Immature natural killer cell (primary cell): Measurements from ENCODE around the gene PDE4D. TPM values are rescaled to one million over a fixed set of nuclear protein-coding genes. Genes with fewer than 3 reads are reported as not detected.
A peak's percentile ranks its signal among the peaks of the same experiment; 100 is the strongest.

Source experiments
- DNase-seq, 3 donors: peaks; one replicate each; pipeline ENCODE4 v3.0.0; 2022; ENCODE audit warnings: mixed read lengths in 1 of 3
- H3K27ac Mint-ChIP-seq, 6 donors: one replicate each; pipeline ENCODE4 v1.8.0; 2020; ENCODE audit warnings: mixed read lengths in 6 of 6, mild to moderate bottlenecking in 5 of 6, inconsistent platforms in 4 of 6, moderate library complexity in 3 of 6
- H3K27me3 Mint-ChIP-seq, 3 donors: one replicate each; pipeline ENCODE4 v1.8.0; 2020 to 2021; ENCODE audit warnings: low read depth in 3 of 3, mild to moderate bottlenecking in 3 of 3, mixed read lengths in 3 of 3, moderate library complexity in 3 of 3, inconsistent platforms in 1 of 3
- H3K36me3 Mint-ChIP-seq, 3 donors: one replicate each; pipeline ENCODE4 v1.8.0; 2020; ENCODE audit warnings: mixed read lengths in 3 of 3, inconsistent platforms in 2 of 3, mild to moderate bottlenecking in 2 of 3
- H3K4me1 Mint-ChIP-seq, 2 donors: one replicate each; pipeline ENCODE4 v1.8.0; 2020; ENCODE audit warnings: inconsistent platforms in 2 of 2, mild to moderate bottlenecking in 2 of 2, mixed read lengths in 2 of 2, moderate library complexity in 1 of 2
- H3K4me3 Mint-ChIP-seq, 5 donors: one replicate each; pipeline ENCODE4 v1.8.0; 2020; ENCODE audit warnings: mild to moderate bottlenecking in 5 of 5, mixed read lengths in 5 of 5, inconsistent platforms in 3 of 5, moderate library complexity in 3 of 5
- H3K9me3 Mint-ChIP-seq, 6 donors: one replicate each; pipeline ENCODE4 v1.8.0; 2020; ENCODE audit warnings: mild to moderate bottlenecking in 6 of 6, mixed read lengths in 6 of 6, inconsistent platforms in 4 of 6, moderate library complexity in 3 of 6
- polyA plus RNA-seq, 3 donors: library from polyadenylated mRNA; unstranded; fragments of 300-500 nt; fragmentation: Illumina TruSeq; gene quantifications; one replicate each; pipeline ENCODE4 v1.2.3, GENCODE V29; 2021

Gene PDE4D
- polyA plus RNA-seq, 3 donors from 2014 or later: 10.7 to 15.4 (median 12.6) TPM

DNA sequence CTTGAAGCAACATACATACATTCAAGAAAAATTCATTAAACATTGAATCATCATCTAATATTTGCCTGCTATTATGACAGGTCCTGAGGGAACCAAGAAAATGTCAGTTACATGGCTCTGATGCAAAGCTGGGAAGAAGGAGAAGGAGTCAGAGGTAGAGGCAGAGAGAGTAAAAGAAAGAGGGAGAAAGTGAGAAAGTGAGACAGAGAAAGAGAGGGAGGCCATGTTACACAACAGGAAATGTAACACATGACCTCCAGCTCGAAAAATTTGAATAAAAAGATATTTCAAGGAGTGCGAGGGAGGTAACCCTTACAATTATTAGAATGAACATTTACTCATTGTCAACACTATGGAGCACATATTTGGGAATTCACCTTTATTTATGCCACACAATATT lies 189.7 kb downstream of the PDE4D start:
- H3K36me3 Mint-ChIP-seq: no peaks in the 10 kb centered on the region
- no peak overlapping the region for H3K27ac Mint-ChIP-seq
- H3K4me1 Mint-ChIP-seq: no peaks in the 10 kb centered on the region
- H3K4me3 Mint-ChIP-seq: no peak overlapping the region
- no peaks in the 10 kb centered on the region for H3K9me3 Mint-ChIP-seq
- peaks cover 0 to 2% (median 0%) of the 10 kb centered on the region in 3 donors for H3K27me3 Mint-ChIP-seq
- no peak for DNase-seq

DNA sequence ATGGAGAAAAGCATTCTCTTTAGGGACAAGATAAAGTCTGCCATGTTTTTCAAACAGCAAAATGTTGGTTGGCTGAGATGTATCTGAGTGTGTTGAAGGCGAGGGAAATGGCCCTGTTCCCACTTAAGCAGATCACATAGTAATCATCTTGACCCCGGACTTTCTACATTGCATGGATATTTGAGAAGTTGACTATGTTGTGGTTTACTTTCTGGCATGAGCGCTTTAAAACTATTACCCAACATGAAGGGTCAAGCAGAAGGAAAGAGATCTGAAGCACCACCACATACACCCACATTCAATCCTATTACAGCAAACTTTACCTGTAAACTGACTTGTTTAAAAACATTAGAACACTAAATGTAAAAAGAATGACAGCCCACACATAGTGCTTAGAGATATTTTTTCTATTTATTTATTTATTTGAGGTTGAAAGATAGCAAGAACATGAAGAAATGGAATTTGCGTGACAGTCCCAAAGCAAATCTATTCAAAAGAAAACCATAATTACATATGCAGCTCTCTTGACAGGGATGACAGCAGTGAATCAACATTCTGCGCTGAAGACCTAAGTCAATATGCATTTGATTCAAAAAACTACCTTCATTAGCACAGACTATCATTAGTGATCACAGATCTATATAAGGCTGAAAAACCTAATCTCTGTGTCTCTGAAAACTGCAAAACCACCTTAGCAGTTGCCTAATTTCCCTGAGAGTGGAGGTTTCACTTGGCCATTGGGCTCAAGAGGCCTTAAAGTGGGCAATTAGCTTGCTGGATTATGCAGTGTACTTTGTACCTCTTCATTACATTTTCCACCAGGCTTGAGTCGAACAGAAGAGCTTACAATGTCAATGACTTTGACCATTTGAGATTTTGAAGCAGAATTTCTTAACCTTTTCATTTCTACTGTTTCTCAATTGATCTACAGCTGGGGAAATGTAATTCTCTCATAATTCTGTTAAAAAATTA lies 195.0 kb downstream of the PDE4D start:
- Mint-ChIP-seq H3K4me1 (no peaks in the 10 kb centered on the region), H3K4me3 (no peak overlapping the region), H3K27ac (no peak overlapping the region), H3K9me3 (no peaks in the 10 kb centered on the region), H3K36me3 (no peaks in the 10 kb centered on the region), H3K27me3 (peaks cover 2 to 10% (median 4%) of the 10 kb centered on the region in 3 donors)
- DNase-seq: no peak

DNA sequence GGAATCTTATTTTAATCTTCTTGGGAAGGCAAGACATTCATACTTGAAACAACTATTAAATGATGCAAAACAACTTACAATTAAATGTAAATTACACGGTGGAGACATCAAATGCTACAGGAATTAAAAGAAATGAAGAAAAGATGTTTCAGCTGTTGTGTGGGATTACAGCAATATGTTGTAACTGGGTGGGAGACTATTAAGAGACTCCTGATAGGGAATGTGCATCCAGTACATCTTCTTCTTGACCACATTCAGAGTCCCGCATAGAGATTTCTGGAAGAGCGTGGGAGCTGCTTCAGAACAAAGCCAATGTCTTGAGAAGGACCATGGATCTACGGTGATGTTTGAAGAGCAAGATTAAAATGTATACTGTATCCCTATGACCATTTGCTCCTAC lies 199.1 kb downstream of the PDE4D start:
- no peak for DNase-seq
- H3K4me1 Mint-ChIP-seq: no peaks in the 10 kb centered on the region
- peaks cover 4 to 14% (median 5%) of the 10 kb centered on the region in 3 donors for H3K27me3 Mint-ChIP-seq
- H3K27ac Mint-ChIP-seq: no peak overlapping the region
- H3K9me3 Mint-ChIP-seq: peaks cover 0 to 2% (median 0%) of the 10 kb centered on the region in 6 donors
- no peak overlapping the region for H3K4me3 Mint-ChIP-seq
- H3K36me3 Mint-ChIP-seq: no peaks in the 10 kb centered on the region

DNA sequence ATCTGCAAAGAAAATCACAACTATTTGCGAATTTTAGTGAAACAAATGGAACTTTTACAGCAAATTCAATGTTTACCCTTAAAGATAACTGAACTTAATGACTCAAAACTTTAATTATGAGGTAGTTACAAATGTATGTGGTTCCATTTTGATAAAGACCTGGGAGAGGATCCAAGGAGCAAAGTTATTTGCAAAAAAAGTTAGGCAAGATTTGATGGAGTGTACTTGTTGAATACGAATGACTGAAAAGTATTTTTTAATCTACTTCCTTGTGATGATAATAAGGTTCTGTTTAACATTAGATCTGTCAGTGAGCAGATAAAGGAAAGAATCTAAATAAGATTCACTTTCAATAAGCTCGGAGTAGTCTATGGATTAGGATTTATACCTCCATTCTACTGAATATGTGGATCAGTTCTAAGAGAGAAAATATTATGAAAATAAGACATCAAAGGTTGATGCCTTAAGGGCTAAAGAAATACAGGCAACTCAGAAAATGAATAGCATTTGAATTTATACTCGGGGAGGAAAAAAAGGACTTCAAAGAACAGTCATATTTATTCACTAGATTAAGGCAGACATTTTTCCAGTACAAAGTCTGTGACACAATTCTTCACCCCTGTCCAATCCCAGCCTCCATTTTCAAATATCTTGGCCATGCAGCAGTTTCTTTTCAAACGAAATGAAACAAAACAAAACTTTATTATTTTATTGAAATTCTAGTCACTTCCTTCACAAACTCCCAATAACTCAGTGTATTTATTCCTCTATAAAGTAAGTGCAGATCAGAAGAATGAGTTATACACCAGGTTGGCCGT lies 199.8 kb downstream of the PDE4D start:
- no peaks in the 10 kb centered on the region for H3K4me1 Mint-ChIP-seq
- no peak for DNase-seq
- H3K27ac Mint-ChIP-seq: no peak overlapping the region
- no peak overlapping the region for H3K4me3 Mint-ChIP-seq
- H3K9me3 Mint-ChIP-seq: peaks cover 0 to 2% (median 0%) of the 10 kb centered on the region in 6 donors
- H3K27me3 Mint-ChIP-seq: peaks cover 4 to 14% (median 5%) of the 10 kb centered on the region in 3 donors
- H3K36me3 Mint-ChIP-seq: no peaks in the 10 kb centered on the region

DNA sequence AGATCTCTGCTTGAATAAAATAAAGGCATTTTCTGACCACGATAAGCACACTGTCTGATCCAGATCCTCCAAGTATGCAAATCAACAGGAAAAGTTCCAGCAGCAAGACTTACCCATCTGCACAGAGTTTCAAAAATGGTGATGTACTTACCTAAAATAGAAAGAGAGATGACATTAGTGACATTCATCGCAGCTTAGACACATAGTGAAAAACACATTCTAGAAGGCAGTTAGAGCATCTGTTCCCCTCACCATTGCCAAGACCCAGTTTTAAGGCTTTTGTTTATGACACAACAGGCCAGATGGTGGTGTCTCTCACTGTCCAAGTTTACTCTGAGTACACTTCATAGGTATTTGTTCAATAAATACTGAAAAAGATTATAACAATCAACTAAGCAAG lies 207.7 kb downstream of the PDE4D start:
- H3K27ac Mint-ChIP-seq: no peak overlapping the region
- H3K4me1 Mint-ChIP-seq: no peaks in the 10 kb centered on the region
- peaks cover 0 to 6% (median 0%) of the 10 kb centered on the region in 3 donors for H3K36me3 Mint-ChIP-seq
- no peak overlapping the region for H3K4me3 Mint-ChIP-seq
- H3K27me3 Mint-ChIP-seq: peaks cover 4 to 7% (median 6%) of the 10 kb centered on the region in 3 donors
- peaks cover 0 to 5% (median 2%) of the 10 kb centered on the region in 6 donors for H3K9me3 Mint-ChIP-seq
- no peak for DNase-seq

DNA sequence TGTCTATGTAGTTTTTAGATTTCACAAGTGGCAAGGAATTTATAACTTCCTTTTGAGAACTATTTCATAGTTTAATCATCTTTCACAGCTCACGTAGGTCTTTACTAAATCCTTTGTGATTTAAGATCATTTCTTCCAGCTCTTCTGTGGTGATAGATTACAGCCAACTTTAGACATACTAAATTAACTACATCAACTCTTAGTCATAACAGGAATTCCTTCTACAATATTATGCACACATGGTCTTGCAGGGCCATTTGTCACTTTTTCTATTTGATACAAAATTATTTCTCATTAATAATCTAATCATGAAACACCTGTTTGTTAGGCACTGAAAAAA lies 208.4 kb downstream of the PDE4D start:
- no peak for DNase-seq
- peaks cover 0 to 6% (median 0%) of the 10 kb centered on the region in 3 donors for H3K36me3 Mint-ChIP-seq
- H3K4me3 Mint-ChIP-seq: no peak overlapping the region
- H3K4me1 Mint-ChIP-seq: no peaks in the 10 kb centered on the region
- peaks cover 4 to 6% (median 4%) of the 10 kb centered on the region in 3 donors for H3K27me3 Mint-ChIP-seq
- H3K9me3 Mint-ChIP-seq: peaks cover 0 to 5% (median under 1%) of the 10 kb centered on the region in 6 donors
- no peak overlapping the region for H3K27ac Mint-ChIP-seq

DNA sequence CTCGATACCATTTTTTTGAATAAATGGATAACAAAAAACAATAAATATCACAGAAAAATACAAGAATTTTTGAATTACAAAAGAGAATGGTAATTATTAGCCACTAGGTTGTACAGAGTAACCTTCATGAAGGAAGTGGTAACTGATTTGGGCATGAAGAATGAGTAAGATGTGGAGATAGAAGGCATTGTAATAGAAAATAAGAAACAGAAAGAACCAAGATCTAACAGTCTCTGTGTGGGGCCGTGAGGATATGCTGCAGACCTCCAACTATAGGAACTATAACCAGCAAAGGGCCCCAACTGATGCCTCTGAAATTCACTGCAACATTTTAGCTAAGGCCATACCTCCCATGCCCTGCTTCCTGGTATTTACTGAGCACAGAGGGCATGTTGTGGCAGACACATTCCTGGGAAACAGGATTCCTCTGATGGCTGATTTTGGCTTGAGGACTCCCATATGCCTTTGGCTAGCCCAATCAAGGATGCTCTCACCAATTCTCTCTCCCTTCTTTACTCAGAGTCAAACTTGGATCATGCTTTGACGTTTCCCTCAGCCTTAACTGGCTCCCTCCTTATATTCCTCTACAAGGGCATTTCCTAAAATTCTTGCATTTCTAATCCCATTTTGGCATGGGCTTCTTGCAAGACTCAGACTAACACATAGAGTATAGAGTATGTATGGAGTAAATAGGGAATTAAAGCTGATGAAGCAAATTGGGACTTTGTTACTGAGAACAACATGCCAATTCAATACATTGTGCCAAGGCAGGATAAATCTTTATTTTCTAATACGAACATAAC lies 208.9 kb downstream of the PDE4D start:
- Mint-ChIP-seq H3K4me1 (no peaks in the 10 kb centered on the region), H3K36me3 (peaks cover 0 to 6% (median 0%) of the 10 kb centered on the region in 3 donors), H3K27ac (no peak overlapping the region)

DNA sequence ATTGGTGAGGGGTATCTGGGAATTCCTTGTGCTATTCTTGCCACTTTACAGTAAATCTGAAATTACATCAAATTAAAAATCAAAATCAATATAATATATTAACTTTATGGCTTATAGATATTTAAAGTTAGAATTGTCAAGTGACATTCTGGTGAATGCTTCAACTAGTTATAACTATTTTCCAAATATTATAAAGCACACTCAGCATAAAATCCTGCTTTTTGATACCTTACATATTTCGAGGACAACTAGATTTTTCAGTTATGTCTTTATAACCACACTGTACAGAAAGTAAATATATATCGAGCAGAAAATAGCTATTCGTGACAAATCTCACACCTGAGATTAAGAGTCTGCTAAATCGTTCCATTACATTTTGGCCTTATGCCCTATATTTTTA lies 210.2 kb downstream of the PDE4D start:
- Mint-ChIP-seq H3K27me3 (peaks cover 2 to 6% (median 6%) of the 10 kb centered on the region in 3 donors), H3K36me3 (peaks cover 0 to 3% (median 0%) of the 10 kb centered on the region in 3 donors)

More for the DNA sequence above, 208.9 kb downstream of the PDE4D start:
- Mint-ChIP-seq H3K9me3 (peaks cover 0 to 5% (median under 1%) of the 10 kb centered on the region in 6 donors), H3K27me3 (peaks cover 2 to 6% (median 4%) of the 10 kb centered on the region in 3 donors), H3K4me3 (no peak overlapping the region)
- no peak for DNase-seq

DNA sequence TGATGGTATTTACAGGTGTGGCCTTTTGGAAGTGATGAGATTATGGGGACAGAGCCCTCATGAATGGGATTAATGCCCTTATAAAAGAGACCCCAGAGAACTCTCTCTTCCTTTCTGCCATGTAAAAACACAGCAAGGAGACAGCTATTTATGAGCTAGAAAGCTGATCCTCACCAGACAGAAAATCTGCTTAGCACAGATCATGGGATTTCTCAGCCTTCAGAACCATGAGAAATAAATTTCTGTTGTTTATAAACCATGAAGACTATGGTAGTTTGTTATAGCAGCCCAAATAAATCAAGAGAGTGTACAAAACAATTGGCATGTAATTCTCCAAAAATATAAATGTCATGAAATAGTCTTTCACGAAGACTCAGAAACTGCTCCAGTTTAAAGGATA lies 211.0 kb downstream of the PDE4D start:
- Mint-ChIP-seq H3K36me3 (no peaks in the 10 kb centered on the region), H3K4me1 (no peaks in the 10 kb centered on the region), H3K27ac (no peak overlapping the region), H3K4me3 (no peak overlapping the region), H3K27me3 (peaks cover 0 to 6% (median 4%) of the 10 kb centered on the region in 3 donors), H3K9me3 (peaks cover 0 to 2% (median 0%) of the 10 kb centered on the region in 6 donors)
- DNase-seq: no peak

More for the DNA sequence above, 210.2 kb downstream of the PDE4D start:
- no peak for DNase-seq
- H3K4me1 Mint-ChIP-seq: no peaks in the 10 kb centered on the region
- H3K4me3 Mint-ChIP-seq: no peak overlapping the region
- H3K27ac Mint-ChIP-seq: no peak overlapping the region
- peaks cover 0 to 2% (median 0%) of the 10 kb centered on the region in 6 donors for H3K9me3 Mint-ChIP-seq

DNA sequence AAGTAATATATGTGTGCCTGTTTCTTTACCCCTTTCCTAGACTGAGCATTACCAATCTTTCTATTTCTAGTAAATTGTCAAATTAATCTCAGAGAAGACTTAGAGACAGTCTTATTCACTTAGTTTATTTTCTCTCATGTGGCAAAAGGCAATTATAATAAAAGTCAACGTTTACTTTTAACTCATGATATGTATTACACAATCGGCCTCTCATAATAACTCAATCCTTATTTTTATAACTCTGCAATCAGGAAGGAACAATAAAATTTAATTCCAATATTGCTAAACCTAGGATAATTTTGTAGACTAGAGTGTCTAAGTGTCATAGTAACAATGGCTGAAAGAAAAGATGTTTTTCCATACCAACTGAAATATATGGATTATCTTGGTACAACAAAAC lies 214.6 kb downstream of the PDE4D start:
- Mint-ChIP-seq H3K36me3 (no peaks in the 10 kb centered on the region), H3K9me3 (no peaks in the 10 kb centered on the region), H3K27me3 (peaks cover 2 to 6% (median 2%) of the 10 kb centered on the region in 3 donors), H3K4me1 (no peaks in the 10 kb centered on the region), H3K4me3 (no peak overlapping the region), H3K27ac (no peak overlapping the region)
- DNase-seq: no peak

DNA sequence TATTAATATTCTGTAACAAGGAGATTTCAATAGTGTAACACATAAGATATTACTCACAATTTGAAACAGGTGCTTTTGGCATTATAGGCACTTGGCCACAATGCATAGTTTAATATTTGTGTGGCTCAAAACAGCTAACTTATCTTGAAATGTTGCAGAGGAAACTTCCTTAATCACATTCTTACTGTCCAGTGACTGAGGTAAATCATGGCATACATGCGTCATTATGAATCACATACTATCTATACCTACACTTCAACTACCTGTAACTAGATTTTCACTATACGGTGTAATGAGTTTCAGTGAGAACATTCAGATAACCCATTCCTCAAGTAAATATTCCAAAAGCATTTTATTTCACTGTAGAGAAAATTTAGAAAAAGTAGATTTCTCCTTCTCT lies 218.8 kb downstream of the PDE4D start:
- Mint-ChIP-seq H3K9me3 (no peaks in the 10 kb centered on the region), H3K27ac (no peak overlapping the region), H3K4me3 (no peak overlapping the region), H3K4me1 (no peaks in the 10 kb centered on the region), H3K27me3 (peaks cover 2 to 6% (median 2%) of the 10 kb centered on the region in 3 donors), H3K36me3 (no peaks in the 10 kb centered on the region)
- no peak for DNase-seq

DNA sequence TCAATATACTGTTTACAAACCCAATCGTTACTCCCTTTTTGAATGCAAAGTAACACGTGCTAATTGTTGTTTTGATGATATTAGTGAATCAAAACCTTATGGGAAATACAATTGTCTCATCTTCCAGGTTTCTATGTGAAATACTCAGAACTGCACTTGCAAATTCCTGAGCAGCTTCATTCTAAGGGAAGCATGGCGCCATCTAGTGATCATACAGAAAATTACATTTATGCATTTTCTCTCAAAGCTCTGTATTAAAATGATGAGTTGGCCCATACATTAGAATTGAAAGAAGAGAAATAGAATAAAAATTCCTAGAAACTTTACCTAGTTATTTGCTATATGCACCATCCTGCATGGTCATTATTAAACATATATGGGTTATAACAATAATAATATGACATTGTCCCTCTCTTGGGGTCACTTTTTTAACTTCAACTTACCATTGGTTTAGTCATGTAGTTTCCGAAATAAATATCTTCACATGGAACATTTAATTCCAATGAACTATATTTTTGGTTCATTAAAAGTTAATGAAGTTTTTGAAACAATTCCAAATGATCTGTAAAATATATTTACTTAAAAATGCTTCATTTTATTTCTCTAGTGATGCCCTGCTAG lies 220.0 kb downstream of the PDE4D start:
- H3K9me3 Mint-ChIP-seq: no peaks in the 10 kb centered on the region
- no peak overlapping the region for H3K27ac Mint-ChIP-seq
- no peaks in the 10 kb centered on the region for H3K36me3 Mint-ChIP-seq
- peak; percentile 33 to 36 (median 34) for DNase-seq
- H3K4me1 Mint-ChIP-seq: no peaks in the 10 kb centered on the region
- H3K4me3 Mint-ChIP-seq: no peak overlapping the region
- peaks cover 2% of the 10 kb centered on the region in 3 donors for H3K27me3 Mint-ChIP-seq
